ENCODE results near the gene EIF4B. TPM values are rescaled to one million over a fixed set of nuclear protein-coding genes. Genes with fewer than 3 reads are reported as not detected.
A peak's percentile ranks its signal among the peaks of the same experiment; 100 is the strongest.
"Not testable (repeated sequence)": the region's sequence is repeated elsewhere in the genome, so short reads cannot be mapped to it uniquely, and the experiment has no call there.

EIF4B gene
- total and polyA plus RNA-seq, 4 experiments from 2014 or later: 74.2 to 777 (median 424) TPM

- H3K4me3 ChIP-seq (ENCODE audit: low read length in 2 of 2); intact Hi-C loops (cut with micrococcal nuclease); H3K9me3 Mint-ChIP-seq; H3K27me3 ChIP-seq (ENCODE audit: insufficient read depth, low read length); H3K4me1 Mint-ChIP-seq; H3K4me3 Mint-ChIP-seq; H3K27ac ChIP-seq (ENCODE audit: low read depth, low read length); H3K9me3 ChIP-seq (ENCODE audit: control insufficient read depth in 1 of 2, low read length in 2 of 2); DNase-seq; H3K4me1 ChIP-seq (ENCODE audit: insufficient read depth, low read length); H3K27me3 Mint-ChIP-seq: not testable (repeated sequence)
- peaks cover 40 to 71% of the 10 kb centered on the region in 2 donors for H3K36me3 Mint-ChIP-seq
- peaks cover 71% of the 10 kb centered on the region for H3K36me3 ChIP-seq (ENCODE audit: insufficient read depth, low read length)
- CTCF ChIA-PET (ENCODE audit: partially characterized antibody): interaction anchor here (1.2 to 1.5 kb wide), 2 partner anchors 11 to 16 kb away, joined by 3 to 6 read pairs; no protein-coding TSS in a partner anchor
- H3K27ac Mint-ChIP-seq: peak overlapping the region in 1 of 7 donors; percentile 29
- POLR2A ChIA-PET (ENCODE audit: partially characterized antibody): interaction anchor here (0.6 to 1.0 kb wide), 2 partner anchors 22 to 29 kb away, joined by 3 read pairs; no protein-coding TSS in a partner anchor
Observed at GRCh38 chr12:53027014-53027413, 20.8 kb downstream of the EIF4B start.

GRCh38 chr12:53031616-53032015, 25.4 kb downstream of the EIF4B start:
- H3K9me3 ChIP-seq (ENCODE audit: control insufficient read depth in 1 of 2, low read length in 2 of 2): no peaks in the 10 kb centered on the region
- H3K27me3 ChIP-seq (ENCODE audit: insufficient read depth, low read length): no peaks in the 10 kb centered on the region
- H3K4me3 Mint-ChIP-seq: no peak overlapping the region
- intact Hi-C loops (cut with micrococcal nuclease): no loop called here
- H3K27ac Mint-ChIP-seq: peak overlapping the region in 1 of 7 donors; percentile 35
- H3K4me1 Mint-ChIP-seq: peaks cover 0 to 6% (median 4%) of the 10 kb centered on the region in 4 donors
- H3K9me3 Mint-ChIP-seq: no peaks in the 10 kb centered on the region
- H3K27ac ChIP-seq (ENCODE audit: low read depth, low read length): no peak overlapping the region
- POLR2A ChIA-PET (ENCODE audit: partially characterized antibody): no interaction called here
- H3K36me3 Mint-ChIP-seq: peaks cover 44 to 68% of the 10 kb centered on the region in 2 donors
- DNase-seq: no peak
- peaks cover 65% of the 10 kb centered on the region for H3K36me3 ChIP-seq (ENCODE audit: insufficient read depth, low read length)
- CTCF ChIA-PET (ENCODE audit: partially characterized antibody): interaction anchor here (1.2 kb wide), 1 partner anchor 14 kb away, joined by 3 read pairs; no protein-coding TSS in a partner anchor
- no peaks in the 10 kb centered on the region for H3K4me1 ChIP-seq (ENCODE audit: insufficient read depth, low read length)
- H3K27me3 Mint-ChIP-seq: no peaks in the 10 kb centered on the region
- no peak overlapping the region for H3K4me3 ChIP-seq (ENCODE audit: low read length in 2 of 2)

- CTCF ChIA-PET (ENCODE audit: partially characterized antibody): interaction anchor here (0.5 kb wide), 1 partner anchor 1006 kb away, joined by 3 read pairs; no protein-coding TSS in a partner anchor
- H3K27ac ChIP-seq (ENCODE audit: low read depth, low read length); H3K9me3 ChIP-seq (ENCODE audit: control insufficient read depth in 1 of 2, low read length in 2 of 2); H3K4me1 ChIP-seq (ENCODE audit: insufficient read depth, low read length); POLR2A ChIA-PET (ENCODE audit: partially characterized antibody); intact Hi-C loops (cut with micrococcal nuclease); H3K27me3 Mint-ChIP-seq; H3K4me3 ChIP-seq (ENCODE audit: low read length in 2 of 2); H3K9me3 Mint-ChIP-seq; H3K4me3 Mint-ChIP-seq; DNase-seq; H3K27me3 ChIP-seq (ENCODE audit: insufficient read depth, low read length): not testable (repeated sequence)
- H3K36me3 ChIP-seq (ENCODE audit: insufficient read depth, low read length): peaks cover 67% of the 10 kb centered on the region
- Mint-ChIP-seq H3K4me1 (peaks cover 7 to 21% (median 8%) of the 10 kb centered on the region in 4 donors), H3K27ac (peak overlapping the region in 2 of 7 donors; percentile 63 to 71), H3K36me3 (peaks cover 50 to 71% of the 10 kb centered on the region in 2 donors)
Observed at GRCh38 chr12:53033832-53034231, 27.6 kb downstream of the EIF4B start.

- H3K4me1 ChIP-seq (ENCODE audit: insufficient read depth, low read length): peaks cover 13% of the 10 kb centered on the region
- H3K27ac Mint-ChIP-seq: peak overlapping the region in 4 of 7 donors; percentile 3 to 75 (median 52)
- no peaks in the 10 kb centered on the region for H3K9me3 ChIP-seq (ENCODE audit: control insufficient read depth in 1 of 2, low read length in 2 of 2)
- POLR2A ChIA-PET (ENCODE audit: partially characterized antibody): no interaction called here
- no peak overlapping the region for H3K27ac ChIP-seq (ENCODE audit: low read depth, low read length)
- H3K4me3 ChIP-seq (ENCODE audit: low read length in 2 of 2): no peak overlapping the region
- H3K4me1 Mint-ChIP-seq: peaks cover 9 to 27% (median 12%) of the 10 kb centered on the region in 4 donors
- DNase-seq: no peak
- H3K36me3 ChIP-seq (ENCODE audit: insufficient read depth, low read length): peaks cover 71% of the 10 kb centered on the region
- CTCF ChIA-PET (ENCODE audit: partially characterized antibody): interaction anchor here (0.5 kb wide), 1 partner anchor 1007 kb away, joined by 3 read pairs; no protein-coding TSS in a partner anchor
- H3K4me3 Mint-ChIP-seq: peak overlapping the region in 1 of 8 donors; percentile 43
- peaks cover 55 to 72% of the 10 kb centered on the region in 2 donors for H3K36me3 Mint-ChIP-seq
- no peaks in the 10 kb centered on the region for H3K9me3 Mint-ChIP-seq
- H3K27me3 ChIP-seq (ENCODE audit: insufficient read depth, low read length): no peaks in the 10 kb centered on the region
- intact Hi-C loops (cut with micrococcal nuclease): no loop called here
- no peaks in the 10 kb centered on the region for H3K27me3 Mint-ChIP-seq
Observed at GRCh38 chr12:53034459-53034858, 28.2 kb downstream of the EIF4B start.

- Histone ChIP-seq H3K4me1 (ENCODE audit: insufficient read depth, low read length) (peaks cover 13% of the 10 kb centered on the region), H3K9me3 (ENCODE audit: control insufficient read depth in 1 of 2, low read length in 2 of 2) (no peaks in the 10 kb centered on the region), H3K36me3 (ENCODE audit: insufficient read depth, low read length) (peaks cover 62% of the 10 kb centered on the region), H3K27ac (ENCODE audit: low read depth, low read length) (no peak overlapping the region), H3K27me3 (ENCODE audit: insufficient read depth, low read length) (no peaks in the 10 kb centered on the region), H3K4me3 (ENCODE audit: low read length in 2 of 2) (no peak overlapping the region)
- peaks cover 9 to 27% (median 12%) of the 10 kb centered on the region in 4 donors for H3K4me1 Mint-ChIP-seq
- no peaks in the 10 kb centered on the region for H3K27me3 Mint-ChIP-seq
- no peak overlapping the region for H3K4me3 Mint-ChIP-seq
- POLR2A ChIA-PET (ENCODE audit: partially characterized antibody): interaction anchor here (0.9 kb wide), 1 partner anchor 20 kb away, joined by 3 read pairs; no protein-coding TSS in a partner anchor
- peaks cover 51 to 70% of the 10 kb centered on the region in 2 donors for H3K36me3 Mint-ChIP-seq
- DNase-seq: no peak
- CTCF ChIA-PET (ENCODE audit: partially characterized antibody): interaction anchor here (0.8 to 1.3 kb wide), 3 partner anchors 11 to 30 kb away, joined by 3 read pairs; no protein-coding TSS in a partner anchor
- no peak overlapping the region for H3K27ac Mint-ChIP-seq
- H3K9me3 Mint-ChIP-seq: no peaks in the 10 kb centered on the region
- intact Hi-C loops (cut with micrococcal nuclease): no loop called here
Observed at GRCh38 chr12:53036802-53037201, 30.5 kb downstream of the EIF4B start.

GRCh38 chr12:53039851-53040250, 33.6 kb downstream of the EIF4B start:
- H3K9me3 ChIP-seq (ENCODE audit: control insufficient read depth in 1 of 2, low read length in 2 of 2): no peaks in the 10 kb centered on the region
- Mint-ChIP-seq H3K4me3 (no peak overlapping the region), H3K27me3 (no peaks in the 10 kb centered on the region), H3K36me3 (peaks cover 37 to 58% of the 10 kb centered on the region in 2 donors), H3K9me3 (peaks cover 0 to 2% (median 0%) of the 10 kb centered on the region in 8 donors), H3K4me1 (peaks cover 9 to 21% (median 12%) of the 10 kb centered on the region in 4 donors), H3K27ac (peak overlapping the region in 2 of 7 donors; percentile 14 to 50)
- peaks cover 13% of the 10 kb centered on the region for H3K4me1 ChIP-seq (ENCODE audit: insufficient read depth, low read length)
- ChIA-PET CTCF (ENCODE audit: partially characterized antibody) (interaction anchor here (1.0 to 2.9 kb wide), 4 partner anchors 9 to 97 kb away, joined by 3 to 15 read pairs (median 12); partner anchors contain the start of gene IGFBP6), POLR2A (ENCODE audit: partially characterized antibody) (no interaction called here)
- DNase-seq: no peak
- no peak overlapping the region for H3K4me3 ChIP-seq (ENCODE audit: low read length in 2 of 2)
- H3K27me3 ChIP-seq (ENCODE audit: insufficient read depth, low read length): no peaks in the 10 kb centered on the region
- intact Hi-C loops (cut with micrococcal nuclease): no loop called here
- no peak overlapping the region for H3K27ac ChIP-seq (ENCODE audit: low read depth, low read length)
- H3K36me3 ChIP-seq (ENCODE audit: insufficient read depth, low read length): peaks cover 45% of the 10 kb centered on the region

- Histone ChIP-seq H3K27ac (ENCODE audit: low read depth, low read length) (no peak overlapping the region), H3K27me3 (ENCODE audit: insufficient read depth, low read length) (no peaks in the 10 kb centered on the region), H3K9me3 (ENCODE audit: control insufficient read depth in 1 of 2, low read length in 2 of 2) (no peaks in the 10 kb centered on the region), H3K4me3 (ENCODE audit: low read length in 2 of 2) (no peak overlapping the region), H3K4me1 (ENCODE audit: insufficient read depth, low read length) (peaks cover 25% of the 10 kb centered on the region), H3K36me3 (ENCODE audit: insufficient read depth, low read length) (peaks cover 26% of the 10 kb centered on the region)
- Mint-ChIP-seq H3K9me3 (peaks cover 0 to 2% (median 0%) of the 10 kb centered on the region in 8 donors), H3K4me3 (peak overlapping the region in 1 of 8 donors; percentile 8), H3K4me1 (peaks cover 14 to 28% (median 21%) of the 10 kb centered on the region in 4 donors), H3K36me3 (peaks cover 20 to 37% of the 10 kb centered on the region in 2 donors), H3K27me3 (no peaks in the 10 kb centered on the region), H3K27ac (peak overlapping the region in 4 of 7 donors; percentile 6 to 55 (median 45))
- CTCF ChIA-PET (ENCODE audit: partially characterized antibody): interaction anchor here (1.0 to 2.4 kb wide), 2 partner anchors 11 to 60 kb away, joined by 3 to 7 read pairs; partner anchors contain the start of gene SOAT2
- POLR2A ChIA-PET (ENCODE audit: partially characterized antibody): interaction anchor here (1.2 kb wide), 1 partner anchor 37 kb away, joined by 3 read pairs; the partner anchor contains the start of gene EIF4B
- DNase-seq: no peak
- intact Hi-C loops (cut with micrococcal nuclease): no loop called here
Observed at GRCh38 chr12:53042607-53043454, 36.6 kb downstream of the EIF4B start.
